Karpas-422 (cell line): ENCODE data around the gene PPCDC. TPM values are rescaled to one million over a fixed set of nuclear protein-coding genes. Genes with fewer than 3 reads are reported as not detected.

ENCODE experiments used
- DNase-seq: peaks from one replicate; pipeline ENCODE4 v3.0.0-alpha.2; 2015
- H2AFZ ChIP-seq: fragments of 200-600 bp; sonication (generic); 2 replicates; pipeline ENCODE4 v1.6.1; 2014; ENCODE audit warnings: antibody characterized with exemption, low read length, mixed read lengths
- H3K27ac ChIP-seq: fragments of 200-600 bp; sonication (generic); 2 replicates; pipeline ENCODE4 v1.5.1; 2014; ENCODE audit warnings: mild to moderate bottlenecking, low read length, moderate library complexity
- H3K27me3 ChIP-seq: fragments of 200-600 bp; sonication (generic); 2 replicates; pipeline ENCODE4 v1.6.1; 2014; ENCODE audit warnings: low read length, mixed read lengths
- H3K36me3 ChIP-seq: fragments of 200-600 bp; sonication (generic); 2 replicates; pipeline ENCODE4 v1.6.1; 2014; ENCODE audit warnings: low read length, mixed read lengths; ENCODE audit not compliant: insufficient read depth
- H3K4me1 ChIP-seq: fragments of 200-600 bp; sonication (generic); 2 replicates; pipeline ENCODE4 v1.6.1; 2014; ENCODE audit warnings: mild to moderate bottlenecking, low read length, mixed read lengths
- H3K4me2 ChIP-seq: fragments of 200-600 bp; sonication (generic); 2 replicates; pipeline ENCODE4 v1.6.1; 2014; ENCODE audit warnings: low read length, low read depth, mild to moderate bottlenecking; ENCODE audit not compliant: poor library complexity, severe bottlenecking
- H3K4me3 ChIP-seq: fragments of 200-600 bp; sonication (generic); 2 replicates; pipeline ENCODE4 v1.5.1; 2014; ENCODE audit warnings: mild to moderate bottlenecking, antibody characterized with exemption, low read length, mixed read lengths
- H3K79me2 ChIP-seq: fragments of 200-600 bp; sonication (generic); 2 replicates; pipeline ENCODE4 v1.6.1; 2014; ENCODE audit warnings: mild to moderate bottlenecking, low read length, mixed read lengths
- H3K9ac ChIP-seq: fragments of 200-600 bp; sonication (generic); 2 replicates; pipeline ENCODE4 v1.6.0; 2014; ENCODE audit warnings: low read length
- H3K9me2 ChIP-seq: fragments of 200-600 bp; sonication (generic), shearing (Covaris generic); replicated peaks from 2 replicates; pipeline ENCODE4 v1.6.0; 2014; ENCODE audit warnings: mild to moderate bottlenecking, low read length, moderate library complexity; ENCODE audit not compliant: insufficient read depth
- H3K9me3 ChIP-seq: fragments of 300-700, 200-600 bp; sonication (generic); 2 replicates; pipeline ENCODE4 v1.6.1; 2014; ENCODE audit warnings: low read length, mixed read lengths
- H4K20me1 ChIP-seq: fragments of 200-600 bp; sonication (generic); 2 replicates; pipeline ENCODE4 v1.6.1; 2014; ENCODE audit warnings: mild to moderate bottlenecking, antibody characterized with exemption, low read length, low read depth; ENCODE audit not compliant: insufficient read depth
- total RNA-seq: library from RNA; depleted of rRNA; stranded (reverse); fragments of >200 nt; shearing (Covaris generic); gene quantifications from 2 replicates; pipeline ENCODE4 v1.2.3, GENCODE V29; 2014; ENCODE audit warnings: low replicate concordance

Gene PPCDC
- total RNA-seq, 1 experiment from 2014 or later: 19.3 TPM

- Histone ChIP-seq H3K27me3 (no peaks in the 10 kb centered on the region), H3K9me3 (no peaks in the 10 kb centered on the region), H3K4me3 (no peak overlapping the region), H3K9me2 (no peaks in the 10 kb centered on the region), H3K4me2 (no peak overlapping the region), H3K4me1 (peaks cover 21% of the 10 kb centered on the region), H2AFZ (no peak overlapping the region), H4K20me1 (peaks cover 51% of the 10 kb centered on the region), H3K36me3 (peaks cover 9% of the 10 kb centered on the region; the same call in 1 of the 2 replicates), H3K27ac (no peak overlapping the region), H3K79me2 (no peaks in the 10 kb centered on the region), H3K9ac (no peak overlapping the region)
- no peak for DNase-seq
These were observed 26.9 kb downstream of the PPCDC start for GRCh38 chr15:75050283-75050682.

- Histone ChIP-seq H3K4me3 (no peak overlapping the region), H3K79me2 (no peaks in the 10 kb centered on the region)
These were observed 27.8 kb downstream of the PPCDC start for GRCh38 chr15:75051191-75051608.

GRCh38 chr15:75051711-75052110 is 28.3 kb downstream of the PPCDC start:
- no peak overlapping the region for H3K27ac ChIP-seq

More at GRCh38 chr15:75051191-75051608, 27.8 kb downstream of the PPCDC start:
- Histone ChIP-seq H3K4me2 (no peak overlapping the region), H3K9me2 (no peaks in the 10 kb centered on the region), H2AFZ (no peak overlapping the region), H3K9ac (no peak overlapping the region), H3K4me1 (peaks cover 16% of the 10 kb centered on the region), H3K36me3 (peaks cover 9% of the 10 kb centered on the region; the same call in 1 of the 2 replicates), H3K27ac (no peak overlapping the region), H3K9me3 (no peaks in the 10 kb centered on the region), H3K27me3 (no peaks in the 10 kb centered on the region), H4K20me1 (peaks cover 45% of the 10 kb centered on the region)
- no peak for DNase-seq

GRCh38 chr15:75052972-75053747 is 29.8 kb downstream of the PPCDC start:
- H3K36me3 ChIP-seq: peaks cover 4% of the 10 kb centered on the region; the same call in 1 of the 2 replicates
- H4K20me1 ChIP-seq: peaks cover 29% of the 10 kb centered on the region
- no peak overlapping the region for H3K9ac ChIP-seq
- no peak overlapping the region for H2AFZ ChIP-seq
- no peak overlapping the region for H3K4me2 ChIP-seq
- H3K4me1 ChIP-seq: no peaks in the 10 kb centered on the region
- H3K9me3 ChIP-seq: no peaks in the 10 kb centered on the region
- H3K27ac ChIP-seq: no peak overlapping the region
- H3K9me2 ChIP-seq: no peaks in the 10 kb centered on the region
- DNase-seq: no peak
- H3K4me3 ChIP-seq: no peak overlapping the region
- no peaks in the 10 kb centered on the region for H3K79me2 ChIP-seq
- H3K27me3 ChIP-seq: no peaks in the 10 kb centered on the region

More at GRCh38 chr15:75051711-75052110, 28.3 kb downstream of the PPCDC start:
- H3K9me2 ChIP-seq: no peaks in the 10 kb centered on the region
- H3K9ac ChIP-seq: no peak overlapping the region
- H4K20me1 ChIP-seq: peaks cover 42% of the 10 kb centered on the region
- peaks cover 9% of the 10 kb centered on the region; the same call in 1 of the 2 replicates for H3K36me3 ChIP-seq
- no peaks in the 10 kb centered on the region for H3K79me2 ChIP-seq
- H3K27me3 ChIP-seq: no peaks in the 10 kb centered on the region
- no peak for DNase-seq
- no peaks in the 10 kb centered on the region for H3K9me3 ChIP-seq
- peaks cover 11% of the 10 kb centered on the region for H3K4me1 ChIP-seq
- H3K4me2 ChIP-seq: no peak overlapping the region
- H3K4me3 ChIP-seq: no peak overlapping the region
- H2AFZ ChIP-seq: no peak overlapping the region

GRCh38 chr15:75053748-75054125 is 30.3 kb downstream of the PPCDC start:
- Histone ChIP-seq H3K4me2 (no peak overlapping the region), H3K9ac (no peak overlapping the region)
- DNase-seq: no peak

GRCh38 chr15:75054172-75054897 is 30.9 kb downstream of the PPCDC start:
- no peak overlapping the region for H2AFZ ChIP-seq
- no peaks in the 10 kb centered on the region for H3K9me3 ChIP-seq
- H3K27me3 ChIP-seq: no peaks in the 10 kb centered on the region
- DNase-seq: no peak
- H4K20me1 ChIP-seq: peaks cover 17% of the 10 kb centered on the region; the same call in 1 of the 2 replicates
- H3K4me2 ChIP-seq: no peak overlapping the region
- no peak overlapping the region for H3K9ac ChIP-seq
- peaks cover 2% of the 10 kb centered on the region; the same call in 1 of the 2 replicates for H3K36me3 ChIP-seq
- H3K4me1 ChIP-seq: no peaks in the 10 kb centered on the region
- no peak overlapping the region for H3K4me3 ChIP-seq
- H3K9me2 ChIP-seq: no peaks in the 10 kb centered on the region
- no peak overlapping the region for H3K27ac ChIP-seq
- H3K79me2 ChIP-seq: no peaks in the 10 kb centered on the region

More at GRCh38 chr15:75053748-75054125, 30.3 kb downstream of the PPCDC start:
- Histone ChIP-seq H3K27ac (no peak overlapping the region), H3K4me3 (no peak overlapping the region), H4K20me1 (peaks cover 23% of the 10 kb centered on the region), H3K27me3 (no peaks in the 10 kb centered on the region), H3K9me3 (no peaks in the 10 kb centered on the region), H3K36me3 (peaks cover 4% of the 10 kb centered on the region; the same call in 1 of the 2 replicates), H2AFZ (no peak overlapping the region), H3K4me1 (no peaks in the 10 kb centered on the region), H3K9me2 (no peaks in the 10 kb centered on the region), H3K79me2 (no peaks in the 10 kb centered on the region)

- H3K36me3 ChIP-seq: no peaks in the 10 kb centered on the region
- no peak for DNase-seq
- no peaks in the 10 kb centered on the region for H3K27me3 ChIP-seq
- peaks cover 7% of the 10 kb centered on the region; the same call in 1 of the 2 replicates for H4K20me1 ChIP-seq
- no peaks in the 10 kb centered on the region for H3K9me3 ChIP-seq
- H3K79me2 ChIP-seq: no peaks in the 10 kb centered on the region
- H2AFZ ChIP-seq: no peak overlapping the region
- H3K4me3 ChIP-seq: no peak overlapping the region
- no peak overlapping the region for H3K4me2 ChIP-seq
- no peaks in the 10 kb centered on the region for H3K9me2 ChIP-seq
- H3K27ac ChIP-seq: no peak overlapping the region
- H3K9ac ChIP-seq: no peak overlapping the region
- H3K4me1 ChIP-seq: no peaks in the 10 kb centered on the region
These were observed 32.6 kb downstream of the PPCDC start for GRCh38 chr15:75056036-75056435.
